Prostate gland (tissue), 2 donors: ENCODE measurements around the gene CLPTM1L. TPM values are rescaled to one million over a fixed set of nuclear protein-coding genes. Genes with fewer than 3 reads are reported as not detected.
A peak's percentile ranks its signal among the peaks of the same experiment; 100 is the strongest.
"Not testable (repeated sequence)": the region's sequence is repeated elsewhere in the genome, so short reads cannot be mapped to it uniquely, and the experiment has no call there.

Experiments used
- DNase-seq: peaks from one replicate; pipeline ENCODE4 v3.0.0-alpha.2; 2019; ENCODE audit warnings: low spot score
- H3K27ac ChIP-seq, 2 donors: fragments of 200-600 bp; sonication (generic); 2 replicates each; pipeline ENCODE4 v1.5.1; 2017 to 2019
- H3K27me3 ChIP-seq: fragments of 200-600 bp; sonication (generic); replicated peaks from 2 replicates; pipeline ENCODE4 v1.5.1; 2019; ENCODE audit not compliant: insufficient read depth
- H3K36me3 ChIP-seq, 2 donors: fragments of 200-600 bp; sonication (generic); 1 replicate in 1 of 2; 2 replicates in 1 of 2; pipeline versions ENCODE4 v1.5.1 to v1.8.1; 2017 to 2019
- H3K4me1 ChIP-seq: fragments of 200-600 bp; sonication (generic); replicated peaks from 2 replicates; pipeline ENCODE4 v1.5.1; 2019
- H3K4me3 ChIP-seq, 2 donors: fragments of 200-600 bp; sonication (generic); 2 replicates each; pipeline ENCODE4 v1.5.1; 2017 to 2019
- H3K9me3 ChIP-seq: fragments of 200-600 bp; sonication (generic); 2 replicates; pipeline ENCODE4 v1.5.1; 2017
- CTCF ChIP-seq, 4 experiments: fragments of 200-600 bp in 2 of 4; fragments of 450-650 bp in 2 of 4; sonication (generic) in 2 of 4; IDR thresholded peaks; 1 replicate in 3 of 4; 2 replicates in 1 of 4; pipeline ENCODE4 v1.5.1; 2016 to 2019; ENCODE audit warnings: antibody characterized with exemption in 4 of 4, mild to moderate bottlenecking in 2 of 4, moderate library complexity in 2 of 4
- POLR2A ChIP-seq: fragments of 450-650 bp; IDR thresholded peaks from one replicate; pipeline ENCODE4 v1.6.1; 2016; ENCODE audit warnings: antibody characterized with exemption, mild to moderate bottlenecking
- POLR2AphosphoS5 ChIP-seq: sonication (generic); formaldehyde crosslinking; IDR thresholded peaks from one replicate; pipeline ENCODE4 v1.6.1; 2017; ENCODE audit warnings: antibody characterized with exemption
- WGBS: methylation state at CpG from one replicate; pipeline ENCODE4 v1.1.5; 2018; 5-methylcytosine and 5-hydroxymethylcytosine counted together
- intact Hi-C: fragments of 100-400 bp; cut with DNase I; formaldehyde crosslinking; loops from one replicate; pipeline ENCODE4 v1.14.2; 2022
- total RNA-seq, 2 donors: library from RNA; depleted of rRNA; stranded (reverse); fragments of >200 nt; gene quantifications; one replicate each; pipeline ENCODE4 v1.1.0, GENCODE V29; 2016

CLPTM1L gene
- total RNA-seq, 2 donors from 2014 or later: 105 to 135 TPM

- 95% methylated on average over 12 of the region's 12 CpGs for WGBS
Observed at GRCh38 chr5:1285141-1285540, 59.8 kb downstream of the CLPTM1L start.

GRCh38 chr5:1284336-1284970 is 60.4 kb downstream of the CLPTM1L start:
- H3K27ac ChIP-seq, H3K4me3 ChIP-seq, H3K27me3 ChIP-seq, H3K36me3 ChIP-seq, H3K4me1 ChIP-seq, H3K9me3 ChIP-seq, DNase-seq, intact Hi-C loops: not testable (repeated sequence)
- WGBS: 84% methylated on average over 27 of the region's 27 CpGs

More at GRCh38 chr5:1285141-1285540, 59.8 kb downstream of the CLPTM1L start:
- H3K27me3 ChIP-seq: no peaks in the 10 kb centered on the region
- DNase-seq: no peak
- no peak overlapping the region for H3K27ac ChIP-seq
- no peak overlapping the region for H3K4me3 ChIP-seq
- H3K4me1 ChIP-seq: no peaks in the 10 kb centered on the region
- no peak for TF ChIP-seq POLR2A
- TF ChIP-seq POLR2AphosphoS5: no peak
- no peak for TF ChIP-seq CTCF (IDR thresholded peaks at IDR 0.05)
- no peaks in the 10 kb centered on the region for H3K9me3 ChIP-seq
- intact Hi-C loops: no loop called here
- H3K36me3 ChIP-seq: no peaks in the 10 kb centered on the region

GRCh38 chr5:1283729-1284041 is 61.2 kb downstream of the CLPTM1L start:
- H3K9me3 ChIP-seq, H3K36me3 ChIP-seq, H3K4me1 ChIP-seq, intact Hi-C loops, H3K4me3 ChIP-seq, H3K27me3 ChIP-seq, H3K27ac ChIP-seq, DNase-seq: not testable (repeated sequence)
- WGBS: 90% methylated on average over 16 of the region's 16 CpGs

GRCh38 chr5:1282993-1283728 is 61.7 kb downstream of the CLPTM1L start:
- H3K4me1 ChIP-seq, DNase-seq, H3K27me3 ChIP-seq, intact Hi-C loops, H3K27ac ChIP-seq, H3K36me3 ChIP-seq, H3K9me3 ChIP-seq, H3K4me3 ChIP-seq: not testable (repeated sequence)
- WGBS: 92% methylated on average over 40 of the region's 40 CpGs

- TF ChIP-seq CTCF (IDR thresholded peaks at IDR 0.05) (no peak), POLR2AphosphoS5 (peak; percentile 56), POLR2A (no peak)
- Histone ChIP-seq H3K4me3 (no peak overlapping the region), H3K36me3 (no peaks in the 10 kb centered on the region), H3K9me3 (no peaks in the 10 kb centered on the region), H3K4me1 (no peaks in the 10 kb centered on the region), H3K27me3 (no peaks in the 10 kb centered on the region), H3K27ac (no peak overlapping the region)
- peak; percentile 83 for DNase-seq
- intact Hi-C loops: no loop called here
- 71% methylated on average over 37 of the region's 37 CpGs for WGBS
Observed at GRCh38 chr5:1282131-1282992, 62.5 kb downstream of the CLPTM1L start.

GRCh38 chr5:1281038-1281882 is 63.6 kb downstream of the CLPTM1L start:
- no peaks in the 10 kb centered on the region for H3K27me3 ChIP-seq
- intact Hi-C loops: no loop called here
- 83% methylated on average over 16 of the region's 16 CpGs for WGBS
- H3K9me3 ChIP-seq: no peaks in the 10 kb centered on the region
- DNase-seq: no peak
- no peak overlapping the region for H3K27ac ChIP-seq
- H3K36me3 ChIP-seq: no peaks in the 10 kb centered on the region
- no peak for TF ChIP-seq POLR2A
- no peak for TF ChIP-seq CTCF (IDR thresholded peaks at IDR 0.05)
- no peak for TF ChIP-seq POLR2AphosphoS5
- H3K4me3 ChIP-seq: no peak overlapping the region
- no peaks in the 10 kb centered on the region for H3K4me1 ChIP-seq
